Measurements from ENCODE around the gene CNTNAP2.

The CNTNAP2 gene

GRCh38 chr7:146670532-146670931 lies 553.9 kb downstream of the CNTNAP2 start:
- no peak for DNase-seq (ENCODE audit: low read depth in 2 of 2)

- no peak for DNase-seq (ENCODE audit: low read depth in 2 of 2)
Measured at GRCh38 chr7:146681487-146681886, 564.9 kb downstream of the CNTNAP2 start.

DNA sequence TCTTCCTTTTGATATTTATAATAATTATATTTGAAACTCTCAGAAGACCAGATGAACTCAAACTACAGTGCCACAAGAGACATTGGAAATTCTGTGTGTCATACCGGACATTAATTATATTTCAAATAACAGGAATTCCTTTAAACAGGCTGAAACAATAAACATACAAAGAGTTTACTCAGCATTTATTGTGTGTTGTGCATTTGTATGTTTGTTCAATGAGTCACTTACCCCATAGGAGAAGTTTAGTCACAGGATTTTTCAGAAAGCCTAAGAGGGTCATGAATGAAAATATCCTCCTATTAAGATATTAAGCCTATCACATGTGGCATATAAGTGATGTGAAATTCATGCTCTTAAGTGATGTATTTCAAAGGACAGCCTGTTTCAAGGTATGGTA lies 566.8 kb downstream of the CNTNAP2 start:
- no peak for DNase-seq (ENCODE audit: low read depth in 2 of 2)

GRCh38 chr7:146690987-146691386 lies 574.4 kb downstream of the CNTNAP2 start:
- DNase-seq (ENCODE audit: low read depth in 2 of 2): no peak

GRCh38 chr7:146698995-146699610 lies 582.5 kb downstream of the CNTNAP2 start:
- DNase-seq (ENCODE audit: low read depth in 2 of 2): no peak

DNA sequence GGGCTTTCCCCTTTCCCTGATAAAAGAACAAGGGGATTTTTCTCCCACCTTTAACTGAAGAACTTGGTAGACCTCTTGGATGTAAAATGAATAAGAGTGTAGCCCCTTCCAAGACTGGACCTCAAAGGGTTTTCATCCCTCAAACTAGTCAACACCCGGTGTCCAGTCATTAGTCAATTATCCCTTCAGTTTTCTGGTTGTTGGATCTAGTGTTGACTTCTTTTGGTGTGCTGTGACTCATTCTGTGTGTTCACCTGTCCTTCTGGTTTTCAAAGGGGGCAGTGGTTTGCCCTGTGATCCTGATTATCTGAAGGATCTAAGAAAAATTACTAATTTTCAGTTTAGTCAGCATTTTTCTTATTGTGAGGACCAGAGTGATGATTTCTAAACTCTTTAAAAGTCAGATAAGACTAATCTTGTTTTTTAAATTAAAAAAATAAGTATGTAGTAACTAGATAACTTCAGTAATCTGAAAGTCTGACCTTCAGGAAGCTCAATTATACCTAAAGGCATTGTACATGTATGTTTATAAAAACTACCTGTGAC lies 583.5 kb downstream of the CNTNAP2 start:
- DNase-seq (ENCODE audit: low read depth in 2 of 2): no peak

DNA sequence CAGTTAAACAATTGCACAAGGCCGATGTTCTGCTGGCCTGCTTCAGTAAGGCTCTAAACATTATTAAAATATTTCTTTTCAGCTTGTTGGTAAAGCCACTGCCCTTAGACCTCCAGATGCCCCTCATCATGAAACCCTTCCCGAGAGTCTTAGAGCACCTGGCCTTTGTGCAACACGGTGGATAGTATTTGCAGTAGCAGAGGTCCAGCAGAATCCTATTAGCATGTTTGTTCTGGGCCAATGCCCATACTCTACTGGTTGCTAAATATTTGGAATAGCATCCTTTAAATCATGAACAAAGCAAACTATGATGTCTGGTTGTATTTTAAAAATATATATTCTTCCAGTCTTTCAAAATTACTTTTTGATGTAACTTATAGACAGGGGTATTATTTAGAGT lies 584.6 kb downstream of the CNTNAP2 start:
- no peak for DNase-seq (ENCODE audit: low read depth in 2 of 2)

DNA sequence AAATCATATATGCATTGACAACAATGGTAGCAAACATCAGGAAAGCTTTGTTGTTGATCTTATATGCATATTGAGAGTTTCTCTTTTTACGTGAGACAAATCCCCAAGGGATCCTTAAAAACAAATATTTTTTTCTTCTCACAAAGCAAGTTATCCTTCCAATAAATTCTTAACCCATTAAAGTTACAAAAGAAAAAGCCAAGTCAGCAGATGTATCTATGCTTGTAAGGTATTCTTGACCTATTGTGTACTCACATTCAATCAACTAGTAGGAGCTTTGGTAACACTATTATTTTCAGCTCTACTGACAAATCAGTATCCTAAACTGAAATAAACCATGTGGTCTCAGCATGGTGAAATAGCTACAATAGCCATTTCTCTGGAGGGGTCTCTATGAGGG lies 586.3 kb downstream of the CNTNAP2 start:
- no peak for DNase-seq (ENCODE audit: low read depth in 2 of 2)

DNA sequence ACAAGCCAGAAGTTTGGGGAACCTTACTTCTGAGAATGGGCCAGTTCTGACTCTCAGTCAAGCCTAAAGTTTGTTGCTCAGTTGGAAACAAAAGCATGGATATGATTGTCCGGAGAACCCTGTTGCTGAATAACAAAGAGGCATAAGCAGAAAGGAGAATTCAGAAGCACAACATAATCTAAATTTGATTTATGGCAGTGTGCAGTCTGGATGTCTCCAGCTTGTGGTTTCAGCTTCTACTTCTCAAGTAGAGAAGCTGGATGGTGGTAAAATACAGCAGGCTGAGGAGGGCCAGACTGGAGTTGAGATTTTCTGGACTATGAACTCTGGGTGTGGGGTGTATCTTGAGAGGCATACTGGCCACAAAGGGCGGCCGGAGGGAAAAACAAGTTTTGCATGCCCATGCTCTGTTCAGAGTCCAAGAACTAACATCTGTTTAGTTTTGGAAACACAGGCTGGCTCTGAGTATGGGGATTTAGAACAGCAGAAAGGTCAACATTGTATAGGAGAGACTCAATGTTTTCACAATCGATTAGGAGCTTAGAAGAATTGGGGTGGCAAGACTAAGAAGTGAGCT lies 592.9 kb downstream of the CNTNAP2 start:
- no peak for DNase-seq (ENCODE audit: low read depth in 2 of 2)

GRCh38 chr7:146713205-146713604 lies 596.6 kb downstream of the CNTNAP2 start:
- no peak for DNase-seq (ENCODE audit: low read depth in 2 of 2)

- no peak for DNase-seq (ENCODE audit: low read depth in 2 of 2)
Measured at GRCh38 chr7:146713934-146714333, 597.3 kb downstream of the CNTNAP2 start.

DNA sequence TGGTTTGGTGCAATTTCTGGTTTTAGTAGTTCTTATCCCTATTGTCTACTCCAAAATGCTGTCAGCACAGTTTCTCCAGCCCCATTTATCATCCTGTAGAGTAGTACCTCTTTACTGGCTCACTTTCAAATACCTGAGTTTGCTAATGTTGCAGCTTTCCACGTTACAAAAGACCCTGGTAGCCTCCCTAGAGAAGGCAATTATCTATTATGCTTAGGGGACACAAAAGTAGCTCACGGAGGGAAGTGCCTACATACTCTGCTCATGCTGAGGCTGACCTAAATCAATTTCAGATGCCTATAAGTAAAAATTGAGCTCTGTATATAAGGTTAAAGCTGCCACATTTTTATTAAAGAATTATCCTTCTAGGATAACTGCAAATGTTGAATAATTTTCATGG lies 603.6 kb downstream of the CNTNAP2 start:
- DNase-seq (ENCODE audit: low read depth in 2 of 2): no peak

GRCh38 chr7:146722986-146723385 lies 606.4 kb downstream of the CNTNAP2 start:
- DNase-seq (ENCODE audit: low read depth in 2 of 2): no peak

- no peak for DNase-seq (ENCODE audit: low read depth in 2 of 2)
Measured at GRCh38 chr7:146725520-146725919, 608.9 kb downstream of the CNTNAP2 start.

GRCh38 chr7:146728141-146728540 lies 611.5 kb downstream of the CNTNAP2 start:
- DNase-seq (ENCODE audit: low read depth in 2 of 2): no peak

DNA sequence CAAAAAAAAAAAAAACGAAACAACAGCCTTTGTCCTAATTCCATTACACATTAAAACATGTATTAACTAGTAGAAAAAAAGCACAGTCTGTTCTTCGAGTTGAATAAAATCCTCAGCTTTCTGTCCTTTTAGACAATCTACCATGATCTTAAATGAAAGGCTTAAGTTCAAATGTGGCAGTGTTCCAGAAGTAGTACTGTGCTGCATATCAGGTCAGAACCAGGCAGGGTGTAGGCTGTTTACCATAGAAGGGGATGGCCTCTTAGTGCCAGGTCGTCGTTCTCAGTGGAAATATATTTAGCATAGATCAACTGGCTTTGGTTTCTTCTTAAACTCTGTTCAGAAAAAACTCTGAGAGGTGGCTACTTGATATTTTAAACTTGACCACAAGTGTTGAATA lies 612.0 kb downstream of the CNTNAP2 start:
- DNase-seq (ENCODE audit: low read depth in 2 of 2): no peak

DNA sequence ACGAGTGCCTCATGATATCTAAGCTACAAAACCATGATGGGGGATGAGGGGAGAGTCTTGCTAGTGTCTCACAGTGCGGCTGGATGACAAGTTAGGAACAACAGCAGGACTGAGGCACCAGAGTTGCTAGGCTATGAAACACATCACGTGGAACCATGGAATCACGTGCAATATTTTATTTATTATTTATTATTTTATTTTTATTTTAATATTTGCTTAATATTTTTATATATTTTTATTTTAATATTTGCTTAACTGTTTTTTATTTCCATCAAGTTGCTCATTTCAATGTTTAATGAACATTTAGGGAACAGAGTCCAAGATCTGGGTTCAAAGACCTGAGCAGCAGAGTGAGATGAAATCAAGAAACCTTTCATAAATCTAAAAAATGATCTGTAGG lies 614.6 kb downstream of the CNTNAP2 start:
- no peak for DNase-seq (ENCODE audit: low read depth in 2 of 2)

- DNase-seq (ENCODE audit: low read depth in 2 of 2): no peak
Measured at GRCh38 chr7:146735992-146736391, 619.4 kb downstream of the CNTNAP2 start.

DNA sequence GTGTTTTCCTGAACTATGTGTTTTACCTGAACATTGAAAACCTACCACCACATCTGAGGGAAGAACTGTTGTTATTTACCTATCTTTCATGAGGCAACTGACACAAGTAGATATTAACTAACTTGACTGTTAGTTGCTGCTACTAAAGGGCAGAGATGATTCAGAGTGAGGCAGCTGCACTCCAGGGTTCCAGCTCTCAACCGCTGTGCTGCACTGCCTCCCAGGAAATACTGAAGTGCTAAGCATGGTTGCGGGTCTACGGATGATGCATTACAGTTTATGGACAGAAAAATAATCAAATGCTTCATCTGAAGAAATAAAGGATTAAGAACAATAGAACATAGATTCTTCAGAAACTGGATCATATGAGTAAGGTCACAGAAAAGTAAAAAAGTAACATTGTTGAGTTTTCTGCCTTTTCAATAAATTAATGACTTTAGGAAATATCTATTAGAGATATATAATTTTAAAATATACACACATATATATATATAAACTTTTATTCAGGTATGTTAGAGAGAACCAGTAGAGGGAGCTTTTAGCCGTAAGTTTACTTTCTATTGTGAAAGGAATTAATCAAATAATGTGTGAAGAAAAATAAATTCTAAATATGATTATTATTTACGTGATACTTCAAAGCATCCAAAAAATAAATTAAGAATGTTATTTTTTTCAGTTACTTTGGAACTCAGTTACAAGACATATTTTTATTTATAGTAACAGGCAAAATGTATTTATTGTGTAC lies 620.0 kb downstream of the CNTNAP2 start:
- no peak for DNase-seq (ENCODE audit: low read depth in 2 of 2)

DNA sequence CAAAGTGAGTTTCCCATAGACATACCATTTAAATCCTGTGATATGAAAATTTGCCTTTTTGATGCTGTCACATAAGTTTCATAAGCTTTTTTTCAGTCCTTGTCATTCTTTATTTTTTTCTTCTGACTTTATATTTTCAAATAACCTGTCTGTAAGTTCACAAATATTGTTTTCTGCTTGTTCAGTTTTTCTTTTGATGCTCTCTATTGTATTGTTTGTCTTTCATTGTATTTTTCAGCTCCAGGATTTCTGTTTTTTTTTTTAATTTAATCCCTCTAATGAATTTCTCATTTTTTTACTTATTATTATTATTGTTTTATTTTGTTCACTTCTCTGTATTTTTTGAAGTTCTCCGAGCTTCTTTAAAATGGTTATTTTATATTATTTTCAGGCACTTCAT lies 623.4 kb downstream of the CNTNAP2 start:
- DNase-seq (ENCODE audit: low read depth in 2 of 2): no peak

DNA sequence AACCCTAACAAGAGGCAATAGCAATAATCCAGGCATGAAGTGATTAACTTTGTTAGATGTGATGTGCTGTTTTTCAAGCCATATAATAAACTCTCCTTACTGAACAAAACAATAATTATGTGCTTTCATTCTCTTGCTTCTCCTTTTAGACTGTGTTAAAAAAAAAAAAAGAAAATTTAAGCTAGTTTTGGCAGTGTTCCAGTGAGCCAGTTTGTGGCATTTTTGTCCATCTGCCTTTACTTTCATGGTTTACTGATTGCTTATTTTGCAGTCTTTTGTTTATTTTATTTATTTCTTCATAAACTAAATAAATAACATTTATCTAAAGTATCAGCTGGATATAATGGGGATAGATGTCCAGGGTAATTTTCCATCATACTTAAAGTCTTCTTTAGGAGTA lies 625.3 kb downstream of the CNTNAP2 start:
- no peak for DNase-seq (ENCODE audit: low read depth in 2 of 2)

DNA sequence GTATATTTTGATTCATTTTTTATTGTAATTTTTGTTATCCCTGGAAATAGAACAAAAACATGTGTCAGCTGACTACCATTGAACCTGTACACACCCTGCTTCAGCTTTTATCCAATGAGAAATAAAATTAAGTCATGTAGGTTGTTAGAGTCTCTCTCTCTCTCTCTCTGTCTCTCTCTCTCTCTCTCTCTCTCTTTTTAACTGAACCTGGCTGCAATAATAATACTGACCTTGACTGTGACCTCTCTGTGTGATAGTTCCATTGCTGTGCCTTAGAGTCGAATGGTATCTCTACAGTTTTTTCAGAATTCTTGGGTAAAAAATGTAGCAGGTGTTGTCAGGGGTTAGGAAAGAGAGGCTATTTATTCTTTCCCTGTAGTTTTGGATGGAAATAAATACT lies 637.8 kb downstream of the CNTNAP2 start:
- no peak for DNase-seq (ENCODE audit: low read depth in 2 of 2)

GRCh38 chr7:146755585-146755984 lies 639.0 kb downstream of the CNTNAP2 start:
- DNase-seq (ENCODE audit: low read depth in 2 of 2): no peak

Measured in activated CD4-positive, alpha-beta T cell treated with anti-CD3 and anti-CD28 coated beads for 24 hours (primary cell).